ENCODE results near the gene GCNT2. TPM values are rescaled to one million over a fixed set of nuclear protein-coding genes. Genes with fewer than 3 reads are reported as not detected.

GCNT2 gene
- total RNA-seq, 1 donor from 2014 or later = 13.2 TPM

GRCh38 chr6:10678456-10678855 is 157.3 kb downstream of the GCNT2 start:
- Mint-ChIP-seq H3K27me3 (ENCODE audit: unreplicated experiment) (no peaks in the 10 kb centered on the region), H3K36me3 (ENCODE audit: unreplicated experiment) (peaks cover 4% of the 10 kb centered on the region), H3K4me1 (ENCODE audit: low read depth, unreplicated experiment) (no peaks in the 10 kb centered on the region), H3K4me3 (ENCODE audit: unreplicated experiment) (no peak overlapping the region), H3K27ac (ENCODE audit: unreplicated experiment) (no peak overlapping the region), H3K9me3 (ENCODE audit: unreplicated experiment) (no peaks in the 10 kb centered on the region)
- TF ChIP-seq CTCF (IDR thresholded peaks at IDR 0.05; ENCODE audit: partially characterized antibody, unreplicated experiment) = no peak
- DNase-seq = no peak

Other genes starting within 250 kb of the GCNT2 start
- gene TFAP2A, start 106.3 kb upstream of the GCNT2 start, total RNA-seq (ENCODE audit: unreplicated experiment) = 0.32 TPM
- 4.1 TPM for gene C6orf52, start 173.3 kb downstream of the GCNT2 start, total RNA-seq (ENCODE audit: unreplicated experiment)
- gene PAK1IP1, start 173.6 kb downstream of the GCNT2 start, total RNA-seq (ENCODE audit: unreplicated experiment) = 14.6 TPM
- gene TMEM14C, start 201.7 kb downstream of the GCNT2 start, total RNA-seq (ENCODE audit: unreplicated experiment) = 85.0 TPM
- gene TMEM14B, start 226.5 kb downstream of the GCNT2 start, total RNA-seq (ENCODE audit: unreplicated experiment) = 62.3 TPM

All from glutamatergic neuron (in vitro differentiated cells).